PC-3 (cell line): ENCODE results near the gene MMS19. TPM values are rescaled to one million over a fixed set of nuclear protein-coding genes. Genes with fewer than 3 reads are reported as not detected.

Experiments
- ATAC-seq: fragments of 200-7000 bp; cut with Tn5 transposase; 2 replicates; pipeline ENCODE4 v1.9.1; 2020; ENCODE audit warnings: mild to moderate bottlenecking, moderate library complexity
- BruUV-seq: library from RNA; stranded (reverse); fragments of 400-500 nt; replicated peaks from 2 replicates; lab custom pipeline; 2021; lab: Mats Ljungman, UMichigan
- CTCF ChIA-PET: fragments of 300-600 bp; sonication (Branson Sonifier 250); formaldehyde crosslinking; loops from one replicate; lab custom pipeline; 2022; ENCODE audit warnings: antibody characterized with exemption; lab: Charles Lee
- POLR2A ChIA-PET: fragments of 300-600 bp; sonication (Branson Sonifier 250); formaldehyde crosslinking; loops from one replicate; lab custom pipeline; 2022; ENCODE audit warnings: antibody characterized with exemption; ENCODE audit not compliant: unreplicated experiment; lab: Charles Lee
- DNase-seq: peaks from one replicate; pipeline ENCODE4 v3.0.0-alpha.2; 2015
- H2AFZ ChIP-seq: fragments of 300-600 bp; sonication (generic); 2 replicates; pipeline ENCODE4 v1.6.0; 2016; ENCODE audit warnings: antibody characterized with exemption, low read length
- H3F3A ChIP-seq: fragments of 300-600 bp; sonication (generic); one replicate; pipeline ENCODE4 v1.6.0; 2017; ENCODE audit warnings: antibody characterized with exemption, low read length, control low read depth, mild to moderate bottlenecking; ENCODE audit not compliant: unreplicated experiment
- H3K27ac ChIP-seq: fragments of 300-600 bp; sonication (generic); 2 replicates; pipeline ENCODE4 v1.5.1; 2016; ENCODE audit warnings: mild to moderate bottlenecking, low read length
- H3K27me3 ChIP-seq: fragments of 300-600 bp; sonication (generic); 2 replicates; pipeline ENCODE4 v1.6.1; 2016; ENCODE audit warnings: low read length, mixed read lengths
- H3K36me3 ChIP-seq: fragments of 300-600 bp; sonication (generic); 2 replicates; pipeline ENCODE4 v1.6.1; 2016; ENCODE audit warnings: low read depth, mixed run types, low read length, mixed read lengths
- H3K4me1 ChIP-seq: fragments of 300-600 bp; sonication (generic); 2 replicates; pipeline ENCODE4 v1.5.1; 2016; ENCODE audit warnings: low read length; ENCODE audit not compliant: insufficient read depth
- H3K4me2 ChIP-seq: fragments of 300-600 bp; sonication (generic); 2 replicates; pipeline ENCODE4 v1.6.0; 2016; ENCODE audit warnings: low read length
- H3K4me3 ChIP-seq: fragments of 300-600 bp; sonication (generic); 2 replicates; pipeline ENCODE4 v1.5.1; 2016; ENCODE audit warnings: mild to moderate bottlenecking, low read length, mixed read lengths
- H3K79me2 ChIP-seq: fragments of 300-600 bp; sonication (generic); 2 replicates; pipeline ENCODE4 v1.6.1; 2017; ENCODE audit warnings: low read length, mixed read lengths
- H3K9ac ChIP-seq: fragments of 300-600 bp; sonication (generic); 2 replicates; pipeline ENCODE4 v1.6.0; 2016; ENCODE audit warnings: mild to moderate bottlenecking, low read length
- H3K9me2 ChIP-seq: fragments of 300-600 bp; sonication (generic); replicated peaks from 2 replicates; pipeline ENCODE4 v1.6.1; 2016; ENCODE audit warnings: mixed run types, low read length, mixed read lengths
- H3K9me3 ChIP-seq: fragments of 300-600 bp; sonication (generic); 2 replicates; pipeline ENCODE4 v1.6.1; 2016; ENCODE audit warnings: low read length, mixed read lengths
- H4K20me1 ChIP-seq: fragments of 300-600 bp; sonication (generic); 2 replicates; pipeline ENCODE4 v1.6.1; 2016; ENCODE audit warnings: low read length, mixed read lengths
- EZH2 ChIP-seq: fragments of 300-600 bp; sonication (generic); IDR thresholded peaks from one replicate; pipeline ENCODE4 v1.6.1; 2017; ENCODE audit warnings: antibody characterized with exemption, mild to moderate bottlenecking, low read length; ENCODE audit not compliant: unreplicated experiment
- EZH2phosphoT487 ChIP-seq: fragments of 300-600 bp; sonication (generic); IDR thresholded peaks from 2 replicates; pipeline ENCODE4 v1.6.1; 2018; ENCODE audit warnings: mild to moderate bottlenecking, antibody characterized with exemption, low read length, borderline replicate concordance
- intact Hi-C: fragments of 100-400 bp; cut with micrococcal nuclease; formaldehyde crosslinking; loops from 2 replicates; pipeline ENCODE4 v1.9.0; 2023
- total RNA-seq: library from RNA; depleted of rRNA; stranded (reverse); fragments of >200 nt; gene quantifications from 2 replicates; pipeline ENCODE4 v1.2.3, GENCODE V29; 2014
- TF ChIP-seq, protein P1 (sequence below): fragments of 300-600 bp; sonication (generic); conservative IDR thresholded peaks from 2 replicates; pipeline ENCODE4 v1.5.1; 2017; ENCODE audit warnings: antibody characterized with exemption, low read depth, mild to moderate bottlenecking, low read length

The MMS19 gene
- total RNA-seq, 1 experiment from 2014 or later: 78.2 TPM

DNA sequence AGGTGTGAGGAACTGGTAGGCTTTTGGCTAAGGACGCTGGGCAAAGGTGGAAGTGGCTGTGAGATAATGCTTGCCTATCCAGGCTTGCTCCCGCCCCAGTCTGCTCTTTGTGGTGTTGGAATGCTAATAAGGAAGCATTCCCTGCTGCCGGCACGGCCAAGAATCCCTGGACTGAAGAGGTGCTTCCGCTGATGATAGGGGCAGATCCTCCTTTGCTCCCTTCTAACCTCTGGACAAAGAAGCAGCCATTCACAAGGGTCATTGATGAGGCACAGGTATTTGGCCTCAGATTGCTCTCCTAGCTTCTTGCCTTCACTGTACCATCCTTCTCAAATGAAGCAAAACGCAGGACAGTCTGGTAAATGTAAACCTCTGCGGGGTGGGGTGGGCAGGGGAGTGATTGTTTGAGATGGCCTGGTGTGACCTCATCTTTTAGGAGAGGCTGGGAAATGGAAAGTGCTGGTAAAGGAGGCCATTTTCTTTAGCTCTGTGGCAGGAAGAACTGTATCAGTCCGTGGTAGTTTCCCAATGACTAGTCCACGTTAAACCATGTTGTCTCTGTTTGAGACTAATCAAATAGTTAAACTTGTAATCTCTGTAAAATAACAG is 70.5 kb downstream of the MMS19 start:
- Histone ChIP-seq H3K9me2 (no peaks in the 10 kb centered on the region), H4K20me1 (peaks cover 25% of the 10 kb centered on the region), H2AFZ (no peak overlapping the region), H3K4me2 (peak overlapping the region; percentile 80), H3K9me3 (no peaks in the 10 kb centered on the region), H3K27ac (no peak overlapping the region), H3K9ac (peak overlapping the region; percentile 95), H3K4me1 (peaks cover 15% of the 10 kb centered on the region), H3K27me3 (no peaks in the 10 kb centered on the region), H3K36me3 (peaks cover 40% of the 10 kb centered on the region), H3K79me2 (peaks cover 58% of the 10 kb centered on the region), H3F3A (no peaks in the 10 kb centered on the region), H3K4me3 (peak overlapping the region; percentile 96)
- TF ChIP-seq EZH2: no peak
- TF ChIP-seq, protein P1, sequence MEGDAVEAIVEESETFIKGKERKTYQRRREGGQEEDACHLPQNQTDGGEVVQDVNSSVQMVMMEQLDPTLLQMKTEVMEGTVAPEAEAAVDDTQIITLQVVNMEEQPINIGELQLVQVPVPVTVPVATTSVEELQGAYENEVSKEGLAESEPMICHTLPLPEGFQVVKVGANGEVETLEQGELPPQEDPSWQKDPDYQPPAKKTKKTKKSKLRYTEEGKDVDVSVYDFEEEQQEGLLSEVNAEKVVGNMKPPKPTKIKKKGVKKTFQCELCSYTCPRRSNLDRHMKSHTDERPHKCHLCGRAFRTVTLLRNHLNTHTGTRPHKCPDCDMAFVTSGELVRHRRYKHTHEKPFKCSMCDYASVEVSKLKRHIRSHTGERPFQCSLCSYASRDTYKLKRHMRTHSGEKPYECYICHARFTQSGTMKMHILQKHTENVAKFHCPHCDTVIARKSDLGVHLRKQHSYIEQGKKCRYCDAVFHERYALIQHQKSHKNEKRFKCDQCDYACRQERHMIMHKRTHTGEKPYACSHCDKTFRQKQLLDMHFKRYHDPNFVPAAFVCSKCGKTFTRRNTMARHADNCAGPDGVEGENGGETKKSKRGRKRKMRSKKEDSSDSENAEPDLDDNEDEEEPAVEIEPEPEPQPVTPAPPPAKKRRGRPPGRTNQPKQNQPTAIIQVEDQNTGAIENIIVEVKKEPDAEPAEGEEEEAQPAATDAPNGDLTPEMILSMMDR: no peak
- TF ChIP-seq EZH2phosphoT487: no peak
- DNase-seq (no peak), ATAC-seq (peak; percentile 18)
- ChIA-PET POLR2A (interaction anchor here (0.5 kb wide), 1 partner anchor 90 kb away, joined by 3 read pairs; no protein-coding TSS in a partner anchor), CTCF (interaction anchor here (0.6 to 1.2 kb wide), 3 partner anchors 14 to 156 kb away, joined by 3 to 10 read pairs (median 5); no protein-coding TSS in a partner anchor)
- intact Hi-C loops: loop anchor here (2.0 kb wide), 1 partner anchor 21 kb away; no protein-coding TSS in a partner anchor
- no TSS peak for BruUV-seq

DNA sequence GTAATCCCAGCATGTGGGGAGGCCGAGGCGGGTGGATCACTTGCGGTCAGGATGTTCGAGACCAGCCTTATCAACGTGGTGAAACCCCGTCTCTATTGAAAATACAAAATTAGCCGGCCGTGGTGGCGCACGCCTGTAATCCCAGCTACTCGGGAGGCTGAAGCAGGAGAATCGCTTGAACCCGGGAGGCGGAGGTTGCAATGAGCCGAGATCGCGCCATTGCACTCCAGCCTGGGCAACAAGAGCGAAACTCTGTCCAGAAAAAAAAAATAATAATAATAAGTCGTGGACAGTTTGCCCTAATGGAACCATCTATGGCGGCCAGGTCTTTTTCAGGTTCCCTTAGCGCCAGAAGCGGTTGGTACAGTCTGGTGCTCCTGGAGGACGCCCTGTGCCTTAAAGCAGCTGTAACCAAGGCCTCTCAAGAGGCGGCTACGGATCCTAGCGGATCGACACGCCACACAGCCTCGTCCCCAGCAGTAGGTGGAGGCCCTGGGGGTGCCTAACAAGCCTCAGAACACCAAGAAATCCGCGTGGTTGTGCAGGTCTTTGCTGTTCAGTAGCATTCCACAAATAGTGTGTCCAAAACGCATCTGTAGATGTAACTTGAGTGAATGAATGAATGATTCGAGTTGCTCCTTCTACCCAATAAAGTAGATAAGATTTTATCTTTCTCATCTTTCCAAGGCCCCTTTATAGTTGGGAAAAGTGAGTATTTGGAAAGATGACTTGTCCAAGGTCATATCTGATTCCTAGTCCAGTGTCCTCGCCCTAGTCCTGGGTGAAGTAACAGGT is 71.2 kb downstream of the MMS19 start:
- no peak for ATAC-seq
- intact Hi-C loops: loop anchor here (2.0 kb wide), 1 partner anchor 20 kb away; no protein-coding TSS in a partner anchor
- peaks cover 58% of the 10 kb centered on the region for H3K79me2 ChIP-seq
- TSS peak; percentile 19 for BruUV-seq
- peak; percentile 17 for DNase-seq
- POLR2A ChIA-PET: interaction anchor here (0.5 kb wide), 1 partner anchor 89 kb away, joined by 3 read pairs; no protein-coding TSS in a partner anchor
- TF ChIP-seq, protein P1: no peak
- TF ChIP-seq EZH2phosphoT487 (no peak), EZH2 (no peak)
- peak overlapping the region; percentile 33 for H3K27ac ChIP-seq
- peak overlapping the region; percentile 96 for H3K4me3 ChIP-seq
- no peak overlapping the region for H2AFZ ChIP-seq
- H3K9ac ChIP-seq: peak overlapping the region; percentile 95
- H3K9me2 ChIP-seq: no peaks in the 10 kb centered on the region
- CTCF ChIA-PET: interaction anchor here (0.6 to 1.2 kb wide), 2 partner anchors 27 to 157 kb away, joined by 3 to 10 read pairs; no protein-coding TSS in a partner anchor
- H3F3A ChIP-seq: no peaks in the 10 kb centered on the region
- no peaks in the 10 kb centered on the region for H3K9me3 ChIP-seq
- H3K27me3 ChIP-seq: no peaks in the 10 kb centered on the region
- H3K4me1 ChIP-seq: peaks cover 15% of the 10 kb centered on the region
- peaks cover 25% of the 10 kb centered on the region for H4K20me1 ChIP-seq
- H3K36me3 ChIP-seq: peaks cover 38% of the 10 kb centered on the region
- H3K4me2 ChIP-seq: peak overlapping the region; percentile 80
